Mucosa of descending colon (tissue), 3 donors: ENCODE results near the gene PTP4A1. TPM values are rescaled to one million over a fixed set of nuclear protein-coding genes. Genes with fewer than 3 reads are reported as not detected.

Experiments used
- ATAC-seq: fragments of 200-7000 bp; cut with Tn5 transposase; one replicate; pipeline ENCODE4 v1.9.1; 2020; ENCODE audit warnings: mild to moderate bottlenecking, moderate library complexity
- DNase-seq, 3 donors: peaks; one replicate each; pipeline ENCODE4 v3.0.0-alpha.2; 2020
- H3K36me3 ChIP-seq: fragments of 200-600 bp; one replicate; pipeline ENCODE4 v1.8.0; 2021; ENCODE audit warnings: low read depth, mild to moderate bottlenecking
- H3K4me1 ChIP-seq: fragments of 200-600 bp; one replicate; pipeline ENCODE4 v1.8.0; 2021; ENCODE audit warnings: low read depth, mild to moderate bottlenecking
- H3K4me3 ChIP-seq: fragments of 200-600 bp; one replicate; pipeline ENCODE4 v1.8.0; 2021; ENCODE audit warnings: mild to moderate bottlenecking
- H3K9me3 ChIP-seq: fragments of 200-600 bp; one replicate; pipeline ENCODE4 v1.8.0; 2021; ENCODE audit warnings: mild to moderate bottlenecking
- intact Hi-C, 2 donors: fragments of 100-400 bp; cut with DNase I in 1 of 2; cut with micrococcal nuclease in 1 of 2; formaldehyde crosslinking; loops; one replicate each; pipeline versions ENCODE4 v1.11.0 to v1.11.1; 2022; cut with DNase I, micrococcal nuclease
- total RNA-seq, 3 donors: library from RNA; stranded (reverse); fragmentation: NEBNext Ultra II Directional in 2 of 3; extraction: Animal tissue kit (Norgen Biotek cat#: 25700) in 2 of 3; gene quantifications; one replicate each; pipeline versions ENCODE4 v1.2.1 to v1.2.4, GENCODE V29; 2021 to 2023
- TF ChIP-seq, protein P1 (sequence below): fragments of 200-600 bp; IDR thresholded peaks from one replicate; pipeline ENCODE4 v1.8.0; 2022; ENCODE audit warnings: antibody characterized with exemption, mild to moderate bottlenecking
- donor health status: DM: no; HTN: no; CAD: no; lungs with moderate emphysema.
- donor health status: DM: no; HTN: no; CAD: no.
- donor health status: DM: no; HTN: yes; CAD: no.

Gene PTP4A1
- total RNA-seq, 3 donors from 2014 or later, result 112 to 177 (median 147) TPM

DNA sequence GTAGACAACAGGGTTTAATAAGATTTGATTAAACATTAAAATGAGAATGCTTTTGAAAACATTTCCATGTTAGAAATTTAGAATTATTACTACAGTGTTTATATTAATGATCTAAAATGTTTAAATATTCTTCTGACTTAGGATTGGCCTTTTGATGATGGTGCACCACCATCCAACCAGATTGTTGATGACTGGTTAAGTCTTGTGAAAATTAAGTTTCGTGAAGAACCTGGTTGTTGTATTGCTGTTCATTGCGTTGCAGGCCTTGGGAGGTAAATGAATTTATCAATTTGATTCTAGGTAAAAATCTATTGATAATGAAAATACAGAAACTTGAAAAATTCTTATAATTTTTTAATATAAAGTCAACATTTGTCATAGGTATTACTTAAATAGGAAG, 6.5 kb downstream of the PTP4A1 start:
- no peak for DNase-seq
- no peak overlapping the region for H3K4me3 ChIP-seq
- TF ChIP-seq, protein P1, sequence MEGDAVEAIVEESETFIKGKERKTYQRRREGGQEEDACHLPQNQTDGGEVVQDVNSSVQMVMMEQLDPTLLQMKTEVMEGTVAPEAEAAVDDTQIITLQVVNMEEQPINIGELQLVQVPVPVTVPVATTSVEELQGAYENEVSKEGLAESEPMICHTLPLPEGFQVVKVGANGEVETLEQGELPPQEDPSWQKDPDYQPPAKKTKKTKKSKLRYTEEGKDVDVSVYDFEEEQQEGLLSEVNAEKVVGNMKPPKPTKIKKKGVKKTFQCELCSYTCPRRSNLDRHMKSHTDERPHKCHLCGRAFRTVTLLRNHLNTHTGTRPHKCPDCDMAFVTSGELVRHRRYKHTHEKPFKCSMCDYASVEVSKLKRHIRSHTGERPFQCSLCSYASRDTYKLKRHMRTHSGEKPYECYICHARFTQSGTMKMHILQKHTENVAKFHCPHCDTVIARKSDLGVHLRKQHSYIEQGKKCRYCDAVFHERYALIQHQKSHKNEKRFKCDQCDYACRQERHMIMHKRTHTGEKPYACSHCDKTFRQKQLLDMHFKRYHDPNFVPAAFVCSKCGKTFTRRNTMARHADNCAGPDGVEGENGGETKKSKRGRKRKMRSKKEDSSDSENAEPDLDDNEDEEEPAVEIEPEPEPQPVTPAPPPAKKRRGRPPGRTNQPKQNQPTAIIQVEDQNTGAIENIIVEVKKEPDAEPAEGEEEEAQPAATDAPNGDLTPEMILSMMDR, result no peak
- intact Hi-C loops, result no loop called here
- no peaks in the 10 kb centered on the region for H3K4me1 ChIP-seq
- no peaks in the 10 kb centered on the region for H3K9me3 ChIP-seq
- peaks cover 21% of the 10 kb centered on the region for H3K36me3 ChIP-seq
- ATAC-seq, result no peak

DNA sequence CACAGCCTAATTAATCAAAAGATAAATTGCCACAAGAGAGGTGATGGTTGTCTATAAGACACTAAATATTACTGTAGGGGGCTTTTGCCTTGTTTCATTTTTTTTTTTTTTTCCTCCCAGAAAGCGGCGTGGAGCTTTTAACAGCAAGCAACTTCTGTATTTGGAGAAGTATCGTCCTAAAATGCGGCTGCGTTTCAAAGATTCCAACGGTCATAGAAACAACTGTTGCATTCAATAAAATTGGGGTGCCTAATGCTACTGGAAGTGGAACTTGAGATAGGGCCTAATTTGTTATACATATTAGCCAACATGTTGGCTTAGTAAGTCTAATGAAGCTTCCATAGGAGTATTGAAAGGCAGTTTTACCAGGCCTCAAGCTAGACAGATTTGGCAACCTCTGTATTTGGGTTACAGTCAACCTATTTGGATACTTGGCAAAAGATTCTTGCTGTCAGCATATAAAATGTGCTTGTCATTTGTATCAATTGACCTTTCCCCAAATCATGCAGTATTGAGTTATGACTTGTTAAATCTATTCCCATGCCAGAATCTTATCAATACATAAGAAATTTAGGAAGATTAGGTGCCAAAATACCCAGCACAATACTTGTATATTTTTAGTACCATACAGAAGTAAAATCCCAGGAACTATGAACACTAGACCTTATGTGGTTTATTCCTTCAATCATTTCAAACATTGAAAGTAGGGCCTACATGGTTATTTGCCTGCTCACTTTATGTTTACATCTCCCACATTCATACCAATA, 7.8 kb downstream of the PTP4A1 start:
- Histone ChIP-seq H3K36me3 (peaks cover 21% of the 10 kb centered on the region), H3K4me1 (no peaks in the 10 kb centered on the region), H3K4me3 (no peak overlapping the region), H3K9me3 (no peaks in the 10 kb centered on the region)
- TF ChIP-seq, protein P1, result no peak
- intact Hi-C loops, result no loop called here
- no peak for DNase-seq
- ATAC-seq, result no peak

DNA sequence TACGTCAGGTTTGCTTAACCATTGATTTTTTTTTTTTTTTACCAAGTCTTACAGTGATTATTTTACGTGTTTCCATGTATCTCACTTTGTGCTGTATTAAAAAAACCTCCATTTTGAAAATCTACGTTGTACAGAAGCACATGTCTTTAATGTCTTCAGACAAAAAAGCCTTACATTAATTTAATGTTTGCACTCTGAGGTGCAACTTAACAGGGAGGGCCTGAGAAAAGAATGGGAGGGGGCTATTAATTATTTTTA, 8.4 kb downstream of the PTP4A1 start:
- no peak for ATAC-seq

DNA sequence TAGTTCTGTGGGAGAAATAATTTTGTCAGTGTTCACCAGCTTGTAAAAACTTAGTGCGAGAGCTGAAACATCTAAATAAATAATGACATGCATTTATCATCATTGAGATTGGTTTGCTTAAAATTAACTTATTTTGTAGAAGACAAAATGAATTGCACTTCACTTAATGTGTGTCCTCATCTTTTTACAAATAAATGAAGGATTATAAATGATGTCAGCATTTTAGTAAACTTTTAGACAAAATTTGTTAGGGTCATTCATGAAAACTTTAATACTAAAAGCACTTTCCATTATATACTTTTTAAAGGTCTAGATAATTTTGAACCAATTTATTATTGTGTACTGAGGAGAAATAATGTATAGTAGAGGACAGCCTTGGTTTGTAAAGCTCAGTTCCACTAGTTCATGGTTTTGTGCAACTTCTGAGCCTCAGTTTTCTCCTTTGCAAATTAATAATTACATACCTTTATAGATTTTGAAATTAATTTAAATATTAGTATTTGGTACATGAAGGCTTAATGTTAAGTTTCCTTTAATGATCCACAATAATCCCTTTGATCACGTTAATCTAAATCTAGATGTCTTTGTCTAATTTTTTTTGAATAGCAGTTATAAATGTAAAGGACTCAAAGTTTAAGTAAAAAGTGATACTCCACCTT, 9.2 kb downstream of the PTP4A1 start:
- Histone ChIP-seq H3K4me3 (no peak overlapping the region), H3K36me3 (peaks cover 21% of the 10 kb centered on the region), H3K9me3 (no peaks in the 10 kb centered on the region), H3K4me1 (no peaks in the 10 kb centered on the region)
- intact Hi-C loops, result no loop called here
- TF ChIP-seq, protein P1, result no peak
- DNase-seq (no peak), ATAC-seq (no peak)

More for the DNA sequence above, 8.4 kb downstream of the PTP4A1 start:
- no peak for DNase-seq
- intact Hi-C loops, result no loop called here
- H3K4me1 ChIP-seq, result no peaks in the 10 kb centered on the region
- H3K4me3 ChIP-seq, result no peak overlapping the region
- H3K36me3 ChIP-seq, result peaks cover 21% of the 10 kb centered on the region
- TF ChIP-seq, protein P1, result no peak
- no peaks in the 10 kb centered on the region for H3K9me3 ChIP-seq

DNA sequence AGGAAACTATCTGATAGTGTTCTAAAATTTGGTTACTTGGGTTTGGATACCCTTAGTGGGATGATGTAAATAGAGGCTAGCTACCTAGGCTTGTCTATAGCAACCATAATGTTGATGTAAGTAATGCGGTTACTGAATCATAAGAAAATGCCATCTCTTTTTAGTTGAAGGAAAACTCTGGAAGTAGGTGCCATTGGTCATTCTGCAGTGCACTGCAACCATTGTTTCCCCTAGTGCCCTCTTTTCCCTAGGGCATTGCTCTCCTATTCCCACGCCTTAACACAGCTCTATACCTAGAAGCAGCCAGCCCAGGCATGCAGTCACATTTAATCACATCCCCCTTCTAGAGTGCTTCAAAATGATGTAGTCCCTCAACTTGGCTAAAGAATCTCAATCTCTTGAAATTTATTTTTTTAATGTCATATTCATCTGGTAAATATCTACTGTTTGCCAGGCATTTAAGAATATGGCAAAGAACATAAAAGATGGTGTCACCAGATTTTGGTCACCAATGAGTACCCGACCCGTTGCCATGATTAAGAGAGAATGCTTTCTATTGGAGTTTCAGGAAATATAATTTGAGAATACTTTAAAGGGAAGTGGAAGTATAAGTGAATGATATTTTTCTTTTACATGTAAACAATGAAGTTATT, 10.4 kb downstream of the PTP4A1 start:
- peaks cover 21% of the 10 kb centered on the region for H3K36me3 ChIP-seq
- intact Hi-C loops, result no loop called here

More for the DNA sequence above, 10.4 kb downstream of the PTP4A1 start:
- no peak for ATAC-seq
- no peak overlapping the region for H3K4me3 ChIP-seq
- no peaks in the 10 kb centered on the region for H3K9me3 ChIP-seq
- no peak for DNase-seq
- no peaks in the 10 kb centered on the region for H3K4me1 ChIP-seq
- TF ChIP-seq, protein P1, result no peak
